Left kidney (tissue), 2 donors: Measurements from ENCODE around the gene MRPL28. TPM values are rescaled to one million over a fixed set of nuclear protein-coding genes. Genes with fewer than 3 reads are reported as not detected.

Source experiments
- DNase-seq: peaks from one replicate; pipeline ENCODE4 v3.0.0-alpha.2; 2013
- polyA plus RNA-seq: library from polyadenylated mRNA; unstranded; fragments of 120-200 nt; gene quantifications from one replicate; pipeline ENCODE4 v1.2.1, GENCODE V29; 2013; ENCODE audit not compliant: insufficient read length

The MRPL28 gene
- polyA plus RNA-seq, 1 donor, result 52.8 TPM

DNA sequence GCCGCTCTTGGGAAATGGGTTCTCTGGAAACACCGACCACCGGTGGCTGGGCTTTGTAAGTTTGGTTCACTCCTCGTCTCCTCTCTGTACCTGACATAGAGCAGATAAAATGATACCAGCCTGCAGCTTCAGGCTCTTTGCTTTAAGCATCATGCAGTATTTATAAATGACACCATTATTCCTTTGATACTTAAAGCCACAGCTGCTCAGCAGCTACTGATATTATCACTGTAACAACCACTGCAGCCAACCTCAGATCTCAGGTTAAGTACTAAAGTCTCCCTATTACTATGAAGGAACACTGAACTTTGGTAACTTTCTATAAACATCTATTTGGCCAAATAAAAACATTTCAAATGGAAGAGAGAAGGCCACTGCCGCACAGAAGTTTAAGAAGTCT, 52.8 kb downstream of the MRPL28 start:
- no peak for DNase-seq

Other genes starting within 250 kb of the MRPL28 start
- gene NPRL3, start 231.9 kb downstream of the MRPL28 start, polyA plus RNA-seq, result 33.5 TPM
- gene HBZ, start 217.9 kb downstream of the MRPL28 start, polyA plus RNA-seq, result 0.30 TPM
- gene HBM, start 204.6 kb downstream of the MRPL28 start, polyA plus RNA-seq, result 1.8 TPM
- gene HBA2, start 197.7 kb downstream of the MRPL28 start, polyA plus RNA-seq, result 570 TPM
- gene HBA1, start 193.9 kb downstream of the MRPL28 start, polyA plus RNA-seq, result 394 TPM
- not detected for gene HBQ1, start 190.1 kb downstream of the MRPL28 start, polyA plus RNA-seq
- 168 TPM for gene LUC7L, start 141.1 kb downstream of the MRPL28 start, polyA plus RNA-seq
- gene FAM234A, start 135.7 kb downstream of the MRPL28 start, polyA plus RNA-seq, result 74.8 TPM
- 1.4 TPM for gene RGS11, start 94.6 kb downstream of the MRPL28 start, polyA plus RNA-seq
- 3.6 TPM for gene ARHGDIG, start 89.9 kb downstream of the MRPL28 start, polyA plus RNA-seq
- gene PDIA2, start 87.4 kb downstream of the MRPL28 start, polyA plus RNA-seq, result 2.4 TPM
- gene AXIN1, start 17.8 kb downstream of the MRPL28 start, polyA plus RNA-seq, result 14.7 TPM
- 56.1 TPM for gene PGAP6, start 11.4 kb upstream of the MRPL28 start, polyA plus RNA-seq
- 106 TPM for gene NME4, start 26.7 kb upstream of the MRPL28 start, polyA plus RNA-seq
- 20.1 TPM for gene DECR2, start 31.3 kb upstream of the MRPL28 start, polyA plus RNA-seq
- gene RAB11FIP3, start 55.1 kb upstream of the MRPL28 start, polyA plus RNA-seq, result 127 TPM
- 23.8 TPM for gene CAPN15, start 157.2 kb upstream of the MRPL28 start, polyA plus RNA-seq
- 6.6 TPM for gene PRR35, start 189.9 kb upstream of the MRPL28 start, polyA plus RNA-seq
- gene NHLRC4, start 196.5 kb upstream of the MRPL28 start, polyA plus RNA-seq, result 4.7 TPM
- gene PIGQ, start 199.4 kb upstream of the MRPL28 start, polyA plus RNA-seq, result 60.9 TPM
- gene RAB40C, start 219.5 kb upstream of the MRPL28 start, polyA plus RNA-seq, result 17.3 TPM